CD4-positive, alpha-beta T cell (primary cell): ENCODE results near the gene MEA1. TPM values are rescaled to one million over a fixed set of nuclear protein-coding genes. Genes with fewer than 3 reads are reported as not detected.

Source experiments
- ATAC-seq: fragments of 200-7000 bp; cut with Tn5 transposase; one replicate; pipeline ENCODE4 v1.10.0; 2022; ENCODE audit warnings: mild to moderate bottlenecking; ENCODE audit not compliant: poor library complexity
- CTCF ChIA-PET: fragments of 350-600 bp; sonication (Branson Sonifier 250); formaldehyde crosslinking; loops from one replicate; lab custom pipeline; 2021; ENCODE audit warnings: antibody characterized with exemption, inconsistent platforms; lab: Charles Lee
- POLR2A ChIA-PET: fragments of 350-600 bp; sonication (Branson Sonifier 250); formaldehyde crosslinking; loops from one replicate; lab custom pipeline; 2021; ENCODE audit warnings: antibody characterized with exemption, inconsistent platforms; lab: Charles Lee
- DNase-seq, 14 experiments: peaks; one replicate each; pipeline ENCODE4 v3.0.0-alpha.2; 2013 to 2020; ENCODE audit warnings: mixed read lengths in 2 of 14
- H3K27ac ChIP-seq, 2 donors: one replicate each; pipeline versions ENCODE4 v1.5.1 to v1.7.0; 2013; ENCODE audit warnings: low read length in 2 of 2, low read depth in 1 of 2, mild to moderate bottlenecking in 1 of 2
- H3K27me3 ChIP-seq, 2 experiments: 1 replicate in 1 of 2; 2 replicates in 1 of 2; pipeline versions ENCODE4 v1.6.1 to v1.7.0; 2013; ENCODE audit warnings: low read length in 2 of 2, control low read depth in 1 of 2, mild to moderate bottlenecking in 1 of 2, moderate library complexity in 1 of 2; ENCODE audit not compliant: insufficient read depth in 2 of 2, control insufficient read depth in 1 of 2
- H3K36me3 ChIP-seq: one replicate; pipeline ENCODE4 v1.6.1; 2013; ENCODE audit warnings: low read length, control low read depth; ENCODE audit not compliant: insufficient read depth
- H3K4me1 ChIP-seq: one replicate; pipeline ENCODE4 v1.6.1; 2013; ENCODE audit warnings: low read length, control low read depth; ENCODE audit not compliant: insufficient read depth
- H3K4me3 ChIP-seq: one replicate; pipeline ENCODE4 v1.5.1; 2013; ENCODE audit warnings: mild to moderate bottlenecking, low read length, moderate library complexity
- H3K9me3 ChIP-seq, 2 experiments: 1 replicate in 1 of 2; 2 replicates in 1 of 2; pipeline versions ENCODE4 v1.6.1 to v1.7.0; 2013; ENCODE audit warnings: low read length in 2 of 2, mild to moderate bottlenecking in 2 of 2, control low read depth in 1 of 2, moderate library complexity in 1 of 2; ENCODE audit not compliant: control insufficient read depth in 1 of 2, insufficient read depth in 1 of 2
- H3K27ac Mint-ChIP-seq: one replicate; pipeline ENCODE4 v1.8.0; 2020; ENCODE audit warnings: mixed read lengths
- H3K27me3 Mint-ChIP-seq: one replicate; pipeline ENCODE4 v1.8.0; 2021; ENCODE audit warnings: mixed read lengths
- H3K36me3 Mint-ChIP-seq: one replicate; pipeline ENCODE4 v1.8.0; 2021; ENCODE audit warnings: low read depth, mixed read lengths
- H3K4me1 Mint-ChIP-seq: one replicate; pipeline ENCODE4 v1.8.0; 2021; ENCODE audit warnings: low read depth, mixed read lengths
- H3K4me3 Mint-ChIP-seq: one replicate; pipeline ENCODE4 v1.8.0; 2020; ENCODE audit warnings: mild to moderate bottlenecking, mixed read lengths
- H3K9me3 Mint-ChIP-seq: one replicate; pipeline ENCODE4 v1.8.0; 2020; ENCODE audit warnings: mixed read lengths
- intact Hi-C, 2 experiments: fragments of 100-400 bp; cut with DNase I in 1 of 2; cut with micrococcal nuclease in 1 of 2; formaldehyde crosslinking; loops; one replicate each; pipeline versions ENCODE4 v1.15.1 to v1.9.0; 2023 to 2025; cut with DNase I, micrococcal nuclease
- total RNA-seq, 174 experiments: library from RNA in 2 of 174; stranded (reverse) in 2 of 174; gene quantifications; one replicate each; pipeline ENCODE4 v1.2.3 and lab custom pipeline; 2021 to 2026
- TF ChIP-seq, protein P1 (sequence below): fragments of 200-600 bp; IDR thresholded peaks from one replicate; pipeline ENCODE4 v1.8.0; 2022; ENCODE audit warnings: antibody characterized with exemption, mild to moderate bottlenecking

MEA1 gene
- total RNA-seq, 2 experiments from 2014 or later = 13.6 to 17.0 TPM

GRCh38 chr6:43054206-43054943, 40.6 kb upstream of the MEA1 start:
- peaks cover 32% of the 10 kb centered on the region for H3K36me3 ChIP-seq
- Mint-ChIP-seq H3K36me3 (peaks cover 70% of the 10 kb centered on the region), H3K9me3 (no peaks in the 10 kb centered on the region), H3K27ac (peak overlapping the region; percentile 96), H3K27me3 (no peaks in the 10 kb centered on the region), H3K4me3 (peak overlapping the region; percentile 98), H3K4me1 (peaks cover 66% of the 10 kb centered on the region)
- H3K27me3 ChIP-seq = no peaks in the 10 kb centered on the region
- CTCF ChIA-PET = interaction anchor here (0.8 to 1.5 kb wide), 6 partner anchors 33 to 175 kb away, joined by 3 to 7 read pairs (median 4); partner anchors contain the start of genes DNPH1, KLHDC3, MEA1 and RRP36
- intact Hi-C loops = loop anchor here (5.0 to 10.0 kb wide), 3 partner anchors 77 to 1160 kb away; partner anchors contain the start of genes PEX6 (in 2 of the 2), GTPBP2 (in 1 of the 2) and USP49 (in 1 of the 2)
- TF ChIP-seq, protein P1, sequence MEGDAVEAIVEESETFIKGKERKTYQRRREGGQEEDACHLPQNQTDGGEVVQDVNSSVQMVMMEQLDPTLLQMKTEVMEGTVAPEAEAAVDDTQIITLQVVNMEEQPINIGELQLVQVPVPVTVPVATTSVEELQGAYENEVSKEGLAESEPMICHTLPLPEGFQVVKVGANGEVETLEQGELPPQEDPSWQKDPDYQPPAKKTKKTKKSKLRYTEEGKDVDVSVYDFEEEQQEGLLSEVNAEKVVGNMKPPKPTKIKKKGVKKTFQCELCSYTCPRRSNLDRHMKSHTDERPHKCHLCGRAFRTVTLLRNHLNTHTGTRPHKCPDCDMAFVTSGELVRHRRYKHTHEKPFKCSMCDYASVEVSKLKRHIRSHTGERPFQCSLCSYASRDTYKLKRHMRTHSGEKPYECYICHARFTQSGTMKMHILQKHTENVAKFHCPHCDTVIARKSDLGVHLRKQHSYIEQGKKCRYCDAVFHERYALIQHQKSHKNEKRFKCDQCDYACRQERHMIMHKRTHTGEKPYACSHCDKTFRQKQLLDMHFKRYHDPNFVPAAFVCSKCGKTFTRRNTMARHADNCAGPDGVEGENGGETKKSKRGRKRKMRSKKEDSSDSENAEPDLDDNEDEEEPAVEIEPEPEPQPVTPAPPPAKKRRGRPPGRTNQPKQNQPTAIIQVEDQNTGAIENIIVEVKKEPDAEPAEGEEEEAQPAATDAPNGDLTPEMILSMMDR = no peak
- POLR2A ChIA-PET = interaction anchor here (0.6 to 3.2 kb wide), 24 partner anchors 10 to 1267 kb away, joined by 3 to 50 read pairs (median 5); partner anchors contain the start of genes BICRAL, CNPY3, CUL9 and KLHDC3
- H3K4me3 ChIP-seq = peak overlapping the region; percentile 93
- H3K27ac ChIP-seq = peak overlapping the region; percentile 76 to 84
- ATAC-seq (no peak), DNase-seq (peak in 1 of 14 experiments; percentile 34)
- H3K4me1 ChIP-seq = peaks cover 50% of the 10 kb centered on the region
- no peaks in the 10 kb centered on the region for H3K9me3 ChIP-seq

GRCh38 chr6:43053545-43054205, 39.9 kb upstream of the MEA1 start, which contains the start of gene CUL7:
TSS of gene CUL7 (minus strand) at chr6:43053851. CDS start at chr6:43052788, 1,063 bp downstream.
- peak within 1 kb of the TSS; percentile 76 to 84 for H3K27ac ChIP-seq
- Mint-ChIP-seq H3K9me3 (no peaks in the 10 kb centered on the region), H3K4me1 (peaks cover 59% of the 10 kb centered on the region), H3K4me3 (peak within 1 kb of the TSS; percentile 98), H3K36me3 (peaks cover 67% of the 10 kb centered on the region), H3K27ac (peak within 1 kb of the TSS; percentile 96), H3K27me3 (no peaks in the 10 kb centered on the region)
- ATAC-seq = peak; percentile 99
- H3K36me3 ChIP-seq = peaks cover 37% of the 10 kb centered on the region
- TF ChIP-seq, protein P1 = no peak
- H3K27me3 ChIP-seq = no peaks in the 10 kb centered on the region
- peak; percentile 78 to 95 (median 89) for DNase-seq
- H3K4me1 ChIP-seq = peaks cover 45% of the 10 kb centered on the region
- H3K9me3 ChIP-seq = no peaks in the 10 kb centered on the region
- H3K4me3 ChIP-seq = peak within 1 kb of the TSS; percentile 93
- CTCF ChIA-PET = interaction anchor here (0.6 to 1.5 kb wide), 7 partner anchors 32 to 175 kb away, joined by 3 to 7 read pairs (median 4); partner anchors contain the start of genes DNPH1, KLHDC3, MEA1 and RRP36
- POLR2A ChIA-PET = interaction anchor here (0.6 to 3.2 kb wide), 21 partner anchors 11 to 1266 kb away, joined by 3 to 50 read pairs (median 5); partner anchors contain the start of genes BICRAL, CNPY3, CUL9 and KLHDC3
- intact Hi-C loops = loop anchor here (2.0 to 10.0 kb wide), 4 partner anchors 76 to 1159 kb away; partner anchors contain the start of genes PEX6 (in 2 of the 2), CNPY3 (in 1 of the 2), GTPBP2 (in 1 of the 2) and USP49 (in 1 of the 2)
